ENCODE measurements around the gene DMXL2. TPM values are rescaled to one million over a fixed set of nuclear protein-coding genes. Genes with fewer than 3 reads are reported as not detected.

Gene DMXL2
- total RNA-seq, 3 donors from 2014 or later (not counting 1 experiment from before 2014, with no cell fraction given) = 6.4 to 12.4 (median 11.3) TPM

DNA sequence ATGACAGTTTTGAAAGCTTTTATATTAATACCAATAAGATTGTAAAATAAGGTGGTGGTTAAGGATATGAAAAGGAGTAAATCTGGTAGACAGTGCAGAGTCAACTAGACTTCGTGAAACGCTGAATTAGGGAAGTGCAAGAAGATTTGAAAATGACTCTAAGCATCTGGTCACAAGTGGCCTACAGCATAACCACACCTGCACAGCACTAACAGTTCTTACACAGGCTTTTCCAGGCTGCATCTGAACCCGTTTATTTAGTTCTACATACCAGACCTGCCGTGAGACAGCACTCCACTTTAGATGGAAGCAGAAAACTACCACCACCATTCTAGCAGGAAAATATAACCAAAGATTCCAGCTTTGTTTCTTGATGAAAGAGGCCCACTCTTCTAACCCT is 1.9 kb downstream of the DMXL2 start:
- Mint-ChIP-seq H3K27ac (no peak overlapping the region), H3K4me1 (peaks cover 19 to 21% of the 10 kb centered on the region in 2 donors), H3K36me3 (no peaks in the 10 kb centered on the region), H3K4me3 (peak overlapping the region; percentile 38), H3K27me3 (ENCODE audit: low read depth in 2 of 2) (peaks cover 18 to 26% of the 10 kb centered on the region in 2 donors), H3K9me3 (no peaks in the 10 kb centered on the region)
- Histone ChIP-seq H3K4me1 (ENCODE audit: control insufficient read depth, insufficient read depth, low read length) (peaks cover 9% of the 10 kb centered on the region), H3K9me3 (ENCODE audit: control insufficient read depth, insufficient read depth, low read length) (no peaks in the 10 kb centered on the region), H3K36me3 (ENCODE audit: control insufficient read depth, insufficient read depth, low read length) (no peaks in the 10 kb centered on the region), H3K27me3 (ENCODE audit: control insufficient read depth, insufficient read depth, low read length) (no peaks in the 10 kb centered on the region), H3K27ac (ENCODE audit: low read length) (no peak overlapping the region), H3K4me3 (ENCODE audit: low read length) (no peak overlapping the region)
- TF ChIP-seq, protein P1, sequence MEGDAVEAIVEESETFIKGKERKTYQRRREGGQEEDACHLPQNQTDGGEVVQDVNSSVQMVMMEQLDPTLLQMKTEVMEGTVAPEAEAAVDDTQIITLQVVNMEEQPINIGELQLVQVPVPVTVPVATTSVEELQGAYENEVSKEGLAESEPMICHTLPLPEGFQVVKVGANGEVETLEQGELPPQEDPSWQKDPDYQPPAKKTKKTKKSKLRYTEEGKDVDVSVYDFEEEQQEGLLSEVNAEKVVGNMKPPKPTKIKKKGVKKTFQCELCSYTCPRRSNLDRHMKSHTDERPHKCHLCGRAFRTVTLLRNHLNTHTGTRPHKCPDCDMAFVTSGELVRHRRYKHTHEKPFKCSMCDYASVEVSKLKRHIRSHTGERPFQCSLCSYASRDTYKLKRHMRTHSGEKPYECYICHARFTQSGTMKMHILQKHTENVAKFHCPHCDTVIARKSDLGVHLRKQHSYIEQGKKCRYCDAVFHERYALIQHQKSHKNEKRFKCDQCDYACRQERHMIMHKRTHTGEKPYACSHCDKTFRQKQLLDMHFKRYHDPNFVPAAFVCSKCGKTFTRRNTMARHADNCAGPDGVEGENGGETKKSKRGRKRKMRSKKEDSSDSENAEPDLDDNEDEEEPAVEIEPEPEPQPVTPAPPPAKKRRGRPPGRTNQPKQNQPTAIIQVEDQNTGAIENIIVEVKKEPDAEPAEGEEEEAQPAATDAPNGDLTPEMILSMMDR (IDR thresholded peaks at IDR 0.05) = no peak
- no peak for ATAC-seq
- intact Hi-C loops (cut with micrococcal nuclease) = no loop called here
- 59% methylated on average over 4 of the region's 4 CpGs for WGBS (ENCODE audit: insufficient coverage)
- DNase-seq = no peak

DNA sequence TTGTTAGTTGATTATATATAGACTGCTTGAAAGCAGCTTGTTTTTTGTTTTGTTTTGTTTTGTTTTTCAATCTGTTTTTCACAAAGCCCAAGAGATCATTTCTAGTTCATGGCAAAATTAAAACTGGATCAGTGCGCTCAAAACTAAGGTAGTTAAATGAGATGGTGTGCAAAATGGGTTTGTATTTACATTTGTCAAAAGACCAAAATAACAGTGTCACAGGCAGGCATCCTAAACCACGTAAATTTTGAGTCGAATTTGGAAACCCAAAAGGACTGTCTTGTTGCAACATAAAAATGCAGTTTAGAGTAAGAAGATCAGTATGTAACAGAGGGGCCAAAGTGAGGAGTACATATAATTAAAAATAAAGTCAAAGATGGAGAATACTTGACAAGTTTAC is 2.4 kb downstream of the DMXL2 start:
- intact Hi-C loops (cut with micrococcal nuclease) = no loop called here
- Histone ChIP-seq H3K4me3 (ENCODE audit: low read length) (no peak overlapping the region), H3K9me3 (ENCODE audit: control insufficient read depth, insufficient read depth, low read length) (no peaks in the 10 kb centered on the region), H3K36me3 (ENCODE audit: control insufficient read depth, insufficient read depth, low read length) (no peaks in the 10 kb centered on the region), H3K27me3 (ENCODE audit: control insufficient read depth, insufficient read depth, low read length) (no peaks in the 10 kb centered on the region), H3K27ac (ENCODE audit: low read length) (no peak overlapping the region), H3K4me1 (ENCODE audit: control insufficient read depth, insufficient read depth, low read length) (peaks cover 9% of the 10 kb centered on the region)
- no peak for DNase-seq
- Mint-ChIP-seq H3K9me3 (no peaks in the 10 kb centered on the region), H3K27ac (no peak overlapping the region), H3K36me3 (no peaks in the 10 kb centered on the region), H3K27me3 (ENCODE audit: low read depth in 2 of 2) (peaks cover 16 to 21% of the 10 kb centered on the region in 2 donors), H3K4me3 (peak overlapping the region; percentile 38), H3K4me1 (peaks cover 19 to 21% of the 10 kb centered on the region in 2 donors)
- WGBS (ENCODE audit: insufficient coverage) = 84% methylated on average over 3 of the region's 3 CpGs
- ATAC-seq = no peak
- TF ChIP-seq, protein P1 (IDR thresholded peaks at IDR 0.05) = no peak

DNA sequence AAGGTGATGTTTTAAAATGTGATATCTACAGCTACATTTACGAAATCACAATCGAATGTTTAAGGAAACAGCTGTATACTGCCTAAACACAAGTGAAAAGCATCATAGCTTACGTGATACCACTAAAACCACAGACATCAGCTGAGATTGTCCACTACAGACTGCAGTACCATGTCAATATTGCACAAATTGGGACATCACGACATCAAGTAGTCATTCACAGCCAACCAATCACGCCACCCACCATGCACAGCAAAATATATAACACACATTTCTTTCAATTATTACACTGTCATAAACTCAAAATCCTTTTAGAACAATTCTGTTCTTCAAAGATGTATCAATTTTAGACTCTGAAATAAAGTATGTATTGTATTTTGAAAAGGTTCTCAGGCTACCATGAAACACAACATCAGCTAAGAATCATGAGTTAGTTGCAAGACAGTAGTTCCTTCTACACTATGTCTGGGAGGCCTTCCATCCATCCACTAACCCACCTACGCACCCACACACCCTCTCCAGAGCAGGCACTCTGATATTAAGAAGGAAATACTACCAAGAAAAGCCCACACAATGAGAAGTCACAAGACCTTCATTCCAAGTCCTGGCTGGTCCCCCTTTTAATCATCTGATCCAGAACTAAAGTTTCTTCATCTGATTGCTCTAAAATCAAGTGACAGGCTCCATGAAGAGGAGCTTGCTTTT is 3.1 kb downstream of the DMXL2 start:
- Mint-ChIP-seq H3K27ac (no peak overlapping the region), H3K4me3 (no peak overlapping the region), H3K27me3 (ENCODE audit: low read depth in 2 of 2) (peaks cover 10 to 15% of the 10 kb centered on the region in 2 donors), H3K4me1 (peaks cover 19 to 21% of the 10 kb centered on the region in 2 donors), H3K9me3 (no peaks in the 10 kb centered on the region), H3K36me3 (no peaks in the 10 kb centered on the region)
- H3K27me3 ChIP-seq (ENCODE audit: control insufficient read depth, insufficient read depth, low read length) = no peaks in the 10 kb centered on the region
- intact Hi-C loops (cut with micrococcal nuclease) = no loop called here
- TF ChIP-seq, protein P1 (IDR thresholded peaks at IDR 0.05) = no peak
- no peak overlapping the region for H3K4me3 ChIP-seq (ENCODE audit: low read length)
- 79% methylated on average over 6 of the region's 6 CpGs for WGBS (ENCODE audit: insufficient coverage)
- H3K27ac ChIP-seq (ENCODE audit: low read length) = no peak overlapping the region
- H3K4me1 ChIP-seq (ENCODE audit: control insufficient read depth, insufficient read depth, low read length) = peaks cover 9% of the 10 kb centered on the region
- ATAC-seq (no peak), DNase-seq (peak in 1 of 2 donors; percentile 3)
- H3K36me3 ChIP-seq (ENCODE audit: control insufficient read depth, insufficient read depth, low read length) = no peaks in the 10 kb centered on the region
- no peaks in the 10 kb centered on the region for H3K9me3 ChIP-seq (ENCODE audit: control insufficient read depth, insufficient read depth, low read length)

DNA sequence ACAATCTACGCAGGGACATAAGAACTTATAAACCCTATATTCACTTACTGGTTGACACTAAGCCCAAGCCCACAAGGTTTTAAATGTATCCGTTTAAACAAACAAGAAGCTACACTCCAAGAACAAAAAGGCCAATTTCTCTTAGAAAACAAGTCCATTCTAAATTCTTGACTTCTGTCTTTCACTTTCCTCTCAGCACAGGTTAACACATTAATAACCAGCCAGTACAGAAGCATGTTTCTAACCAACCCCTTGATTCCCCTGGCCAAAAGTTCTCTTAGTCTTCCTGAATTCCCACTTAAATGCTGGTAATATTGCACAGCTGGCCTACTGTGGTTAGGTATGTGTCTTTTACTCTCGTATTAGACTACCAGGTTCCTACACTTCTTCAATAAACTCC is 4.7 kb downstream of the DMXL2 start:
- intact Hi-C loops (cut with micrococcal nuclease) = no loop called here
- WGBS (ENCODE audit: insufficient coverage) = 86% methylated on average over 2 of the region's 3 CpGs
- Mint-ChIP-seq H3K27ac (no peak overlapping the region), H3K36me3 (no peaks in the 10 kb centered on the region), H3K4me1 (peaks cover 11 to 14% of the 10 kb centered on the region in 2 donors), H3K27me3 (ENCODE audit: low read depth in 2 of 2) (peaks cover 0 to 11% of the 10 kb centered on the region in 2 donors), H3K9me3 (no peaks in the 10 kb centered on the region), H3K4me3 (no peak overlapping the region)
- peaks cover 9% of the 10 kb centered on the region for H3K4me1 ChIP-seq (ENCODE audit: control insufficient read depth, insufficient read depth, low read length)
- no peaks in the 10 kb centered on the region for H3K36me3 ChIP-seq (ENCODE audit: control insufficient read depth, insufficient read depth, low read length)
- no peaks in the 10 kb centered on the region for H3K27me3 ChIP-seq (ENCODE audit: control insufficient read depth, insufficient read depth, low read length)
- DNase-seq (no peak), ATAC-seq (no peak)
- no peaks in the 10 kb centered on the region for H3K9me3 ChIP-seq (ENCODE audit: control insufficient read depth, insufficient read depth, low read length)
- no peak overlapping the region for H3K4me3 ChIP-seq (ENCODE audit: low read length)
- no peak overlapping the region for H3K27ac ChIP-seq (ENCODE audit: low read length)
- TF ChIP-seq, protein P1 (IDR thresholded peaks at IDR 0.05) = no peak

Data from natural killer cell (primary cell).